WERI-Rb-1 (cell line): Measurements from ENCODE around the gene PTPRN2.

ENCODE experiments used
- DNase-seq: peaks from one replicate; pipeline ENCODE4 v3.0.0-alpha.2; 2020
- H3K27ac ChIP-seq: fragments of 250-450 bp; sonication (Bioruptor Pico); 2 replicates; pipeline ENCODE4 v1.5.1; 2020; ENCODE audit warnings: mild to moderate bottlenecking, moderate library complexity
- H3K27me3 ChIP-seq: fragments of 250-450 bp; sonication (Bioruptor Pico); 2 replicates; pipeline ENCODE4 v1.5.1; 2021; ENCODE audit warnings: mild to moderate bottlenecking, low read depth, moderate library complexity; ENCODE audit not compliant: insufficient read depth, severe bottlenecking
- H3K36me3 ChIP-seq: fragments of 250-450 bp; sonication (Bioruptor Pico); 2 replicates; pipeline ENCODE4 v1.5.1; 2020; ENCODE audit warnings: mild to moderate bottlenecking, moderate library complexity
- H3K4me3 ChIP-seq: 2 replicates; pipeline ENCODE4 v1.5.1; 2011; ENCODE audit warnings: low read depth, mild to moderate bottlenecking, control low read depth, low read length
- H3K9me3 ChIP-seq: fragments of 250-450 bp; sonication (Bioruptor Pico); 2 replicates; pipeline ENCODE4 v1.5.1; 2021; ENCODE audit warnings: mild to moderate bottlenecking, moderate library complexity; ENCODE audit not compliant: severe bottlenecking
- TF ChIP-seq, protein P1 (sequence below): IDR thresholded peaks from 2 replicates; pipeline ENCODE4 v1.5.1; 2011; ENCODE audit warnings: low read depth, mild to moderate bottlenecking, control low read depth, inconsistent platforms, low read length

PTPRN2 gene

GRCh38 chr7:158055726-158056510, 531.7 kb downstream of the PTPRN2 start:
- TF ChIP-seq, protein P1, sequence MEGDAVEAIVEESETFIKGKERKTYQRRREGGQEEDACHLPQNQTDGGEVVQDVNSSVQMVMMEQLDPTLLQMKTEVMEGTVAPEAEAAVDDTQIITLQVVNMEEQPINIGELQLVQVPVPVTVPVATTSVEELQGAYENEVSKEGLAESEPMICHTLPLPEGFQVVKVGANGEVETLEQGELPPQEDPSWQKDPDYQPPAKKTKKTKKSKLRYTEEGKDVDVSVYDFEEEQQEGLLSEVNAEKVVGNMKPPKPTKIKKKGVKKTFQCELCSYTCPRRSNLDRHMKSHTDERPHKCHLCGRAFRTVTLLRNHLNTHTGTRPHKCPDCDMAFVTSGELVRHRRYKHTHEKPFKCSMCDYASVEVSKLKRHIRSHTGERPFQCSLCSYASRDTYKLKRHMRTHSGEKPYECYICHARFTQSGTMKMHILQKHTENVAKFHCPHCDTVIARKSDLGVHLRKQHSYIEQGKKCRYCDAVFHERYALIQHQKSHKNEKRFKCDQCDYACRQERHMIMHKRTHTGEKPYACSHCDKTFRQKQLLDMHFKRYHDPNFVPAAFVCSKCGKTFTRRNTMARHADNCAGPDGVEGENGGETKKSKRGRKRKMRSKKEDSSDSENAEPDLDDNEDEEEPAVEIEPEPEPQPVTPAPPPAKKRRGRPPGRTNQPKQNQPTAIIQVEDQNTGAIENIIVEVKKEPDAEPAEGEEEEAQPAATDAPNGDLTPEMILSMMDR: no peak
- Histone ChIP-seq H3K27ac (no peak overlapping the region), H3K36me3 (no peaks in the 10 kb centered on the region), H3K9me3 (no peaks in the 10 kb centered on the region), H3K4me3 (no peak overlapping the region), H3K27me3 (no peaks in the 10 kb centered on the region)
- no peak for DNase-seq

GRCh38 chr7:158054611-158055010, 533.0 kb downstream of the PTPRN2 start:
- H3K27me3 ChIP-seq: no peaks in the 10 kb centered on the region
- no peak overlapping the region for H3K27ac ChIP-seq
- no peak for DNase-seq
- H3K9me3 ChIP-seq: no peaks in the 10 kb centered on the region
- no peak overlapping the region for H3K4me3 ChIP-seq
- TF ChIP-seq, protein P1: no peak
- no peaks in the 10 kb centered on the region for H3K36me3 ChIP-seq

DNA sequence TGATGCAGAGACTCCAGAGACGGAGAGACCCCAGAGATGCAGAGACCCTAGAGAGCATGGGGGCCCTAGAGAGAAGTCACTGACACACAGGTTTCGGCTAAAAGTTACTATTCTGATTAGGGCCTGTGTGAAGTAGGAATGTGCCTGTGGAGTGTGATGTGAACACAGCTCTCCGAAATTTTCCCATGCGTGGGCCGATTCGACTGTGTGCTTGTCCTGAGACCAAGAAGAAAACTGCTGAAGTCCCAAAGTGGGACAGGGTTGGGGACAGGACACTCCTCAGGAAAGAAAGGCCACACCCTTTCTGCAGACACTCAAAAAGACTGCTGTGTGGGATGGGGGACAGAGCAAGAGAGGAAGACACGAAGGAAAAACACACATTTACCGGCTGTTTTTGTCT, 533.5 kb downstream of the PTPRN2 start:
- Histone ChIP-seq H3K4me3 (no peak overlapping the region), H3K27ac (no peak overlapping the region), H3K36me3 (no peaks in the 10 kb centered on the region), H3K27me3 (no peaks in the 10 kb centered on the region), H3K9me3 (no peaks in the 10 kb centered on the region)
- DNase-seq: no peak
- TF ChIP-seq, protein P1: no peak

DNA sequence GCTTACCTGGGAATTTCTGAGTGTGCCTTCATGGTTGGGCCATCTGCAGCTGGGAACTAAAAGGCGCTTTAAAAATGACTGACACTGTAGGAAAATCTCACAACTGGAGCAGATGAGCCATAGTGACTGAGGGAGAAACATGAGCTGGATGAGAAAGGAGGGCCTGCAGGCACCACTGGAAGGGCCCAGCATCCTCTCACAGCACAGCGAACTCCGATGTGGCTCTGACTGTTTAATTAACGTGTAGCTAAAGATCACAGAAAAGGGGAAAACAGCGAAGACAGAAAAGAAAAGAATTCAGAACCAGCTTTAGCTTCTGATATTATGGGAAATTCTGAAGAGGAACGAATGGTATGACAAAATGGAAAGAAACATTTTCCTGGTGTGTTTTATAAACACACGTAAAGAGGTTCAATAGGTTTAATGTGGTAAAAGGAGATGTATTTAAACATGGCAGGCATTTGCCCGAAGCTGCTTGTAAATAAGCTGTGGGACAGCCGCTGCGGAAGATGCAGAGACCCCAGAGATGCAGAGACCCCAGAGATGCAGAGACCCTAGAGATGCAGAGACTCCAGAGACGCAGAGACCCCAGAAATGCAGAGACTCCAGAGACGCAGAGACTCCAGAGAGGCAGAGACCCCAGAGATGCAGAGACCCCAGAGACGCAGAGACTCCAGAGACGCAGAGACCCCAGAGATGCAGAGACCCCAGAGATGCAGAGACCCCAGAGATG, 534.3 kb downstream of the PTPRN2 start:
- TF ChIP-seq, protein P1: no peak
- no peak for DNase-seq
- H3K4me3 ChIP-seq: no peak overlapping the region
- H3K27me3 ChIP-seq: no peaks in the 10 kb centered on the region
- H3K27ac ChIP-seq: no peak overlapping the region
- H3K9me3 ChIP-seq: no peaks in the 10 kb centered on the region
- no peaks in the 10 kb centered on the region for H3K36me3 ChIP-seq

- Histone ChIP-seq H3K27ac (no peak overlapping the region), H3K36me3 (no peaks in the 10 kb centered on the region), H3K4me3 (no peak overlapping the region), H3K27me3 (no peaks in the 10 kb centered on the region), H3K9me3 (no peaks in the 10 kb centered on the region)
- no peak for DNase-seq
- TF ChIP-seq, protein P1: no peak
These were observed 535.1 kb downstream of the PTPRN2 start for GRCh38 chr7:158052381-158053060.
